GM12878 (cell line): ENCODE data around the gene MLKL. TPM values are rescaled to one million over a fixed set of nuclear protein-coding genes. Genes with fewer than 3 reads are reported as not detected.

Experiments used
- ASH2L ChIP-seq: fragments of 300-600, 200-600 bp; sonication (generic); IDR thresholded peaks from 2 replicates; pipeline ENCODE4 v1.6.1; 2017; ENCODE audit warnings: low read depth, mild to moderate bottlenecking, borderline replicate concordance
- BCL3 ChIP-seq: IDR thresholded peaks from 2 replicates; pipeline ENCODE4 v1.6.1; 2011; ENCODE audit warnings: borderline replicate concordance, low read depth, mild to moderate bottlenecking, moderate library complexity, low read length; ENCODE audit not compliant: insufficient read depth, poor library complexity, severe bottlenecking
- BMI1 ChIP-seq: fragments of 450-650 bp; IDR thresholded peaks from 2 replicates; pipeline ENCODE4 v1.6.1; 2016; ENCODE audit warnings: mild to moderate bottlenecking, moderate library complexity, borderline replicate concordance
- ESRRA ChIP-seq: IDR thresholded peaks from 2 replicates; pipeline ENCODE4 v1.6.1; 2012; ENCODE audit warnings: mild to moderate bottlenecking, low read length, improper control_type of control experiment
- FOXM1 ChIP-seq: IDR thresholded peaks from 2 replicates; pipeline ENCODE4 v1.6.1; 2012; ENCODE audit warnings: low read depth, mild to moderate bottlenecking, inconsistent platforms, low read length, moderate library complexity
- HDGF ChIP-seq: fragments of 450-650 bp; IDR thresholded peaks from 2 replicates; pipeline ENCODE4 v1.6.1; 2016; ENCODE audit warnings: antibody characterized with exemption
- HSF1 ChIP-seq: fragments of 150-350 bp; IDR thresholded peaks from 2 replicates; pipeline ENCODE4 v1.6.1; 2014; ENCODE audit warnings: mild to moderate bottlenecking, low read depth, low read length
- IRF5 ChIP-seq: fragments of 450-650 bp; IDR thresholded peaks from 2 replicates; pipeline ENCODE4 v1.6.1; 2017; ENCODE audit warnings: borderline replicate concordance
- MAX ChIP-seq: IDR thresholded peaks from 2 replicates; pipeline ENCODE4 v1.6.1; 2012; ENCODE audit warnings: low read depth, low read length, improper control_type of control experiment
- MYC ChIP-seq: IDR thresholded peaks from 2 replicates; pipeline ENCODE4 v1.6.1; 2011; ENCODE audit warnings: mild to moderate bottlenecking, low read length, moderate library complexity, inconsistent platforms; ENCODE audit not compliant: insufficient read depth, insufficient replicate concordance, insufficient read length, severe bottlenecking
- NFYA ChIP-seq: IDR thresholded peaks from 2 replicates; pipeline ENCODE4 v1.6.1; 2011; ENCODE audit warnings: low read depth, mild to moderate bottlenecking, low read length, improper control_type of control experiment, borderline replicate concordance
- NR2C1 ChIP-seq: fragments of 450-650 bp; IDR thresholded peaks from 2 replicates; pipeline ENCODE4 v1.6.1; 2017; ENCODE audit warnings: antibody characterized with exemption, mild to moderate bottlenecking, moderate library complexity
- NRF1 ChIP-seq: conservative IDR thresholded peaks from 2 replicates; pipeline ENCODE4 v1.6.1; 2011; ENCODE audit warnings: mild to moderate bottlenecking, low read depth, low read length, improper control_type of control experiment
- PAX5 ChIP-seq: IDR thresholded peaks from 2 replicates; pipeline ENCODE4 v1.6.1; 2011; ENCODE audit warnings: low read depth, low read length, borderline replicate concordance
- RAD21 ChIP-seq: IDR thresholded peaks from 2 replicates; pipeline ENCODE4 v1.6.1; 2011; ENCODE audit warnings: mild to moderate bottlenecking, low read depth, low read length, moderate library complexity; ENCODE audit not compliant: insufficient read depth
- RELA ChIP-seq: fragments of 450-650 bp; IDR thresholded peaks from 2 replicates; pipeline ENCODE4 v1.8.0; 2014; ENCODE audit warnings: borderline replicate concordance; ENCODE audit not compliant: partially characterized antibody
- RELB ChIP-seq: fragments of 450-650 bp; IDR thresholded peaks from 2 replicates; pipeline ENCODE4 v1.6.1; 2017; ENCODE audit warnings: low read depth, mild to moderate bottlenecking, moderate library complexity
- RFX5 ChIP-seq: IDR thresholded peaks from 2 replicates; pipeline ENCODE4 v1.6.1; 2011; ENCODE audit warnings: low read depth, low read length, improper control_type of control experiment
- RUNX3 ChIP-seq: IDR thresholded peaks from 2 replicates; pipeline ENCODE4 v1.6.1; 2012; ENCODE audit warnings: low read length, inconsistent platforms
- SMC3 ChIP-seq: IDR thresholded peaks from 2 replicates; pipeline ENCODE4 v1.6.1; 2011; ENCODE audit warnings: low read length, improper control_type of control experiment, borderline replicate concordance
- TBL1XR1 ChIP-seq: IDR thresholded peaks from 2 replicates; pipeline ENCODE4 v1.6.1; 2012; ENCODE audit warnings: low read depth, low read length, improper control_type of control experiment
- ZBTB33 ChIP-seq: fragments of 450-650 bp; IDR thresholded peaks from 2 replicates; pipeline ENCODE4 v1.6.1; 2017; ENCODE audit warnings: mild to moderate bottlenecking
- ZNF217 ChIP-seq: fragments of 450-650 bp; IDR thresholded peaks from 2 replicates; pipeline ENCODE4 v1.6.1; 2017; ENCODE audit warnings: antibody characterized with exemption, mild to moderate bottlenecking
- polyA plus RNA-seq, 11 experiments: library from polyadenylated mRNA; depleted of rRNA in 4 of 11; unstranded in 6 of 11; stranded (reverse) in 5 of 11; fragments of >200 nt; fragmentation: Nextera tagmentation in 4 of 11; fragmentation: Illumina TruSeq in 1 of 11; extraction: Ambion mirVana in 4 of 11; extraction: Trizol in 1 of 11; gene quantifications; 1 replicate in 1 of 11; 2 replicates in 10 of 11; pipeline versions ENCODE4 v1.2.1 to v1.2.3, GENCODE V29; 2011 to 2016; ENCODE audit warnings: inconsistent platforms in 2 of 11, missing spikeins in 2 of 11, low read depth in 1 of 11
- total RNA-seq, 4 experiments: library from RNA; depleted of rRNA in 3 of 4; stranded (reverse); fragments of >200 nt in 3 of 4; fragmentation: Illumina TruSeq in 1 of 4; extraction: Trizol in 1 of 4; gene quantifications; 2 replicates each; pipeline versions ENCODE4 v1.2.1 to v1.2.3, GENCODE V29; 2013 to 2021

Gene MLKL
- total and polyA plus RNA-seq, 10 of the 15 experiments (the other 5 are each of a cell fraction or from before 2014, with no cell fraction given), result 3.8 to 14.5 (median 11.2) TPM

- 0 out of 2 replicates have a peak, but pooled peaks have one; percentile 23 for TF ChIP-seq TBL1XR1
- peak; percentile 54; the same call in 1 of the 2 replicates for TF ChIP-seq FOXM1
- no peak for TF ChIP-seq PAX5
- no peak for TF ChIP-seq ASH2L
- TF ChIP-seq NR2C1, result no peak
- no peak for TF ChIP-seq ZNF217
- no peak for TF ChIP-seq ZBTB33
- TF ChIP-seq RELB, result no peak
- TF ChIP-seq RELA, result no peak
- TF ChIP-seq IRF5, result no peak
- no peak for TF ChIP-seq MYC
- peak; percentile 95 for TF ChIP-seq SMC3
- TF ChIP-seq RUNX3, result no peak
- no peak for TF ChIP-seq HDGF
- TF ChIP-seq ESRRA, result no peak
- TF ChIP-seq BCL3, result no peak
- TF ChIP-seq HSF1, result no peak
- no peak for TF ChIP-seq MAX
- TF ChIP-seq RFX5, result no peak
- no peak for TF ChIP-seq NFYA
- TF ChIP-seq RAD21, result peak; percentile 94
- TF ChIP-seq NRF1, result no peak
- no peak for TF ChIP-seq BMI1
These were observed 8.8 kb upstream of the MLKL start (continued) for GRCh38 chr16:74709441-74709877.
